ENCODE measurements around the gene AMHR2.
"Not testable (repeated sequence)": the region's sequence is repeated elsewhere in the genome, so short reads cannot be mapped to it uniquely, and the experiment has no call there.

AMHR2 gene

GRCh38 chr12:53423597-53423996 lies at the start of gene AMHR2:
Gene AMHR2, plus strand, starts transcription at chr12:53423855. Its CDS starts 80 bp downstream, at chr12:53423935.
- DNase-seq, result no peak

GRCh38 chr12:53374277-53374676 lies 49.4 kb upstream of the AMHR2 start:
- not testable (repeated sequence) for DNase-seq

DNA sequence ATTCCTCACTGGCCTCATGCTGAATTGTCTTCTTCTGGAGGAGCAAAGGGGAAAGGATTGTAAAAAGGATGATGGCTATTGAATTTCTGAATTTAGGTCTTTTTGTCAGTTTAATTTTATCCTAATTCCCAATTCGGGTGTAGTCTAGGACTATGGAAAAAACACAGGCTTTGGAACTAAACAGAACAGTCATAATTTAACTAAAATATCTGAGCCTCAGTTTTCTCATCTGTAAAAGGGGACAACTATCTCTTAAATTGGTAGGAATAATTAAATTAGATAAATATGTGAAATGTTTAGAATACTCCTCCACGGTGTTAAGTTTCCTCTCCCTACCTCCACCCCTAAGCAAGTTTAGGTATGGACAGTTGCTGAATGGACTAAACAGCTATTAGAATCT lies 46.9 kb upstream of the AMHR2 start:
- no peak for DNase-seq

GRCh38 chr12:53378222-53378621 lies 45.4 kb upstream of the AMHR2 start:
- no peak for DNase-seq

- no peak for DNase-seq
These were observed 44.8 kb upstream of the AMHR2 start for GRCh38 chr12:53378724-53379388.

GRCh38 chr12:53379389-53380103 lies 44.1 kb upstream of the AMHR2 start:
- peak; percentile 94 to 99 (median 97) for DNase-seq

DNA sequence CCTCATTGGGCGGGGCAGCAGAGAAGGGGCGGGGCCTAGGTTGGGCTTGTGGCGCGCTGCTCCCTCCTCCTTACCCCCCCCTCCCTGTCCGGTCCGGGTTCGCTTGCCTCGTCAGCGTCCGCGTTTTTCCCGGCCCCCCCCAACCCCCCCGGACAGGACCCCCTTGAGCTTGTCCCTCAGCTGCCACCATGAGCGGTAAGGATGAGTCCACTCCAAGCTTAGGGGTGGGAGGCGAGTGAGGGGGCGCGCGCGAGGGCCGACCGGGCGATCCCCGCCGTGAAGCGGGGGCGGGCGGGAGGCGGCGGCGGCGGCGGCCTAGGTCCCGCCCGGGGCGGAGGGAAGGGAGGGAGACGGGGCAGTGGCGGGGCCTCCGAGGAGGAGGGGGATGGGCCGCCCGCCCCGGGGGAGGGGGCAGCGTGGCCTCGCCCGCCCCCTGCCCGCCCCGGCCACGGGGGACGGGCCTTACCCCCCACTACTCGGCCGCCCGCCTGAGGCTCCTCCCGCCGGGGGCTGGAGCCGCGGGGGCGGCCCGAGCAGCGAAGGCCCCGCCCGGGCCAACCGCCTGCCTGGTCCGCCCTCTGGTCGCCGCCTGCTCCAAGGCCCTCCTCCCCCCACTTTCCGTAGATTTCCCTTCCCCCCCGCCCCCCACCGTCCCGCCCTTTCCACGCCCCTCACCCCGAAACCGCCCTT lies 43.4 kb upstream of the AMHR2 start, which contains the start of gene SP1:
Gene SP1 (plus strand): TSS at position 73 of the 690 bp plus-strand sequence. CDS start 116 bp downstream, at position 189.
- DNase-seq, result peak; percentile 77 to 80 (median 80)

- DNase-seq, result no peak
These were observed 42.6 kb upstream of the AMHR2 start for GRCh38 chr12:53380794-53381730.

DNA sequence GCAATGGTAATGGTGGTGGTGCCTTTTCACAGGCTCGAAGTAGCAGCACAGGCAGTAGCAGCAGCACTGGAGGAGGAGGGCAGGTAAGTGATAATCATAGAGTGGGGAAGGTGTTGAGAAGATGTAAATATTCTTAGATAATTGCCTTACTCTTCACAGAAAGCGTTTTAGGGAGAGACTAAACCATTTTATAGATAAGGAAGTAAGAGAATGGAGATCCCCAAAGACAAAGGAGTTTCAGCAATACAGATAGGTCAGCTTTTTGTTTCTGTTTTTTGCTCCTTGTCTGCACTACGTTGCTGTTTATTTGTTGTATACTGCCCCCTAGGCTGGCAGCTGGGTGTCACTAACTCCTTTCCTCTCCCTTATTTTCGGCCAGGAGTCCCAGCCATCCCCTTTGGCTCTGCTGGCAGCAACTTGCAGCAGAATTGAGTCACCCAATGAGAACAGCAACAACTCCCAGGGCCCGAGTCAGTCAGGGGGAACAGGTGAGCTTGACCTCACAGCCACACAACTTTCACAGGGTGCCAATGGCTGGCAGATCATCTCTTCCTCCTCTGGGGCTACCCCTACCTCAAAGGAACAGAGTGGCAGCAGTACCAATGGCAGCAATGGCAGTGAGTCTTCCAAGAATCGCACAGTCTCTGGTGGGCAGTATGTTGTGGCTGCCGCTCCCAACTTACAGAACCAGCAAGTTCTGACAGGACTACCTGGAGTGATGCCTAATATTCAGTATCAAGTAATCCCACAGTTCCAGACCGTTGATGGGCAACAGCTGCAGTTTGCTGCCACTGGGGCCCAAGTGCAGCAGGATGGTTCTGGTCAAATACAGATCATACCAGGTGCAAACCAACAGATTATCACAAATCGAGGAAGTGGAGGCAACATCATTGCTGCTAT lies 41.7 kb upstream of the AMHR2 start:
- DNase-seq, result no peak

DNA sequence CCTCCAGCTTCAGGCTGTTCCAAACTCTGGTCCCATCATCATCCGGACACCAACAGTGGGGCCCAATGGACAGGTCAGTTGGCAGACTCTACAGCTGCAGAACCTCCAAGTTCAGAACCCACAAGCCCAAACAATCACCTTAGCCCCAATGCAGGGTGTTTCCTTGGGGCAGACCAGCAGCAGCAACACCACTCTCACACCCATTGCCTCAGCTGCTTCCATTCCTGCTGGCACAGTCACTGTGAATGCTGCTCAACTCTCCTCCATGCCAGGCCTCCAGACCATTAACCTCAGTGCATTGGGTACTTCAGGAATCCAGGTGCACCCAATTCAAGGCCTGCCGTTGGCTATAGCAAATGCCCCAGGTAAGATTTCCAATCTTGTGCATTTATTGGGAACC lies 40.4 kb upstream of the AMHR2 start:
- DNase-seq, result no peak

- DNase-seq, result not testable (repeated sequence)
These were observed 37.3 kb upstream of the AMHR2 start for GRCh38 chr12:53386381-53386780.

DNA sequence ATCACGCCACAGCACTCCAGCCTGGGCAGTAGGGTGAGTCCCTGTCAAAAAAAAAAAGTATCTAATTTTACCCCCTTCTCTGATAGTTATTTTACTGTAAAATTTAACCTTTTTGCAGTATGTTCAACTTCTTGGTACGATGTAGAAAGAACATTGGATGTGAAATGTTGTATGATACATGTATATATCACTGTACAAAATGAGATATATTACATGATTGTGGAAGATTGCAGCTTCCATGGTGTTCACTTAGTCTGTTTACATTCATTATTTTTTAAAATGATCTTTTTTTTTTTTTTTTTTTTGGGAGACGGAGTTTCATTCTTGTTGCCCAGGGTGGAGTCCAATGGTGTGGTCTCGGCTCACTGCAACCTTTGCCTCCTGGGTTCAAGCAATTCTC lies 34.7 kb upstream of the AMHR2 start:
- no peak for DNase-seq

DNA sequence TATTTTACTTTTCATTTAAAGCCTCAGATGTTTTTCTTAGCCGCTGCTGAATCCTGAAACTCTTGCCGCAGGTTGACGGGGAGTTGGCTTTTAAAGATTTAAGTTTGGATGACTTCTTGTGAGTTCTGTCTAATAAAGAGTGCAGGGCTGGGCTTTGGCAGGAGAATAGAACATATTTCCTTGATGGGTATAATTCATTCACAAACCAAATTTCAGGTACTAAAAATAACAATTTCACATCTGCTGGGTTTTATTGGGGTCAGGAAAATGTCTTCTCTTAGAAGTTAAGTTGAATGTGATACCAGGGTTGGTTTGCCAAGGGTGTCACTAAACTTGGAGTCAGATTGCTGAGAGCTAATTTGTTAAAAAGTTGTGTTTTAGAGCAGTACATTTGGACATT lies 34.0 kb upstream of the AMHR2 start:
- no peak for DNase-seq

DNA sequence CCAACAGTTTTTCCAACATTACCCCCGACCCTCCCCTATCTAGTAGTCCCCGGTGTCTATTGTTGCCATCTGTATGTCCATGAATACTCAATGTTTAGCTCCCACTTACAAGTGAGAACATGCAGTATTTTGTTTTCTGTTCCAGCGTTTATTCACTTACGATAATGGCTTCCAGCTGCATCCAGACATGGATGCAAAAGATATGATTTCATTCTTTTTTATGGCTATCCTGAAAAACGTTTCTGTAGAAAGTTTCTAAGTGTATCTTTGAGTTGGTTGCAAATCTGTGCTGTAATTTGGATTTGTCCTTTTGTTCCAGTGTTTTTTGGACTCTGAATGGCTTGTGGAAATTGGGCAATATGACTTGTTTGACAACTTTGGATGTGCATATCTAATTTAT lies 31.9 kb upstream of the AMHR2 start:
- no peak for DNase-seq

DNA sequence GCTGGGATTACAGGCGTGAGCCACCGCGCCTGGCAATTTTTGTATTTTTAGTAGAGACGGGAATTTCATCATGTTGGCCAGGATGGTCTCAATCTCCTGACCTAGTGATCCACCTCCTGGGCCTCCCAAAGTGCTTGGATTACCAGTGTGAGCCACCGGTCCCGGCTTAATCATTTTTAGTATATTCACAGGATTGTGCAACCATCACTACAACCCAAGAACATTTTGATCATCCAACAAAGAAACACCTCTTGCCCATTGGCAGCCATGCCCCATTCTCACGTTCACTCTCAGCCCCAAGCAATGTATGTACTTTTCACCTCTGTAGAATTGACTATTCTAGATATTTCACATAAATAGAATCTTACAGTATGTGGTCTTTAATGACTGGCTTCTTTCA lies 23.8 kb upstream of the AMHR2 start:
- no peak for DNase-seq

GRCh38 chr12:53402351-53402750 lies 21.3 kb upstream of the AMHR2 start:
- DNase-seq, result not testable (repeated sequence)

DNA sequence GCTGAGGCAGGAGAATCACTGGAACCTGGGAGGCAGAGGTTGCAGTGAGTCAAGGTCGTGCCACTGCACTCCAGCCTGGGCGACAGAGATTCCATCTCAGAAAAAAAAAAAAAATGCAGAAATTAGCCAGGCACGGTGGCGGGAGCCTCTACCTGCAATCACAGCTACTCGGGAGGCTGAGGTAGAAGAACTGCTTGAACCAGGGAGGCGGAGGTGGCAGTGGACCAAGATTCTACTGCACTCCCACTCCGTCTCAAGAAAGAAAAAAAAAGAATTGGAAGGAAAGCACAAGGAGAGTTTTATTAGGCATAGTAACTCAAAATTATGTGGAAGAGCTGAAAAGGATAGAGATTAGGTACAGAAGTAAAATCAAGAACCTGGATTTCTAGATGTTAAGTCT lies 20.8 kb upstream of the AMHR2 start:
- DNase-seq, result no peak

DNA sequence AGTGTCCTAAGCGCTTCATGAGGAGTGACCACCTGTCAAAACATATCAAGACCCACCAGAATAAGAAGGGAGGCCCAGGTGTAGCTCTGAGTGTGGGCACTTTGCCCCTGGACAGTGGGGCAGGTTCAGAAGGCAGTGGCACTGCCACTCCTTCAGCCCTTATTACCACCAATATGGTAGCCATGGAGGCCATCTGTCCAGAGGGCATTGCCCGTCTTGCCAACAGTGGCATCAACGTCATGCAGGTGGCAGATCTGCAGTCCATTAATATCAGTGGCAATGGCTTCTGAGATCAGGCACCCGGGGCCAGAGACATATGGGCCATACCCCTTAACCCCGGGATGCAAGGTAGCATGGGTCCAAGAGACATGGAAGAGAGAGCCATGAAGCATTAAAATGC lies 12.7 kb upstream of the AMHR2 start:
- DNase-seq, result no peak

GRCh38 chr12:53413485-53414204 lies 10.0 kb upstream of the AMHR2 start:
- DNase-seq, result no peak

GRCh38 chr12:53414756-53415417 lies 8.8 kb upstream of the AMHR2 start:
- DNase-seq, result no peak

Data from activated CD4-positive, CD25-positive, alpha-beta regulatory T cell (primary cell).